DND-41 (cell line): ENCODE measurements around the gene VKORC1.

Experiments used
- ATAC-seq: fragments of 200-7000 bp; cut with Tn5 transposase; 3 replicates; pipeline ENCODE4 v1.9.1; 2021; ENCODE audit warnings: low read depth; ENCODE audit not compliant: insufficient read depth
- DNase-seq: peaks from one replicate; pipeline ENCODE4 v3.0.0-alpha.2; 2020
- H2AFZ ChIP-seq: 2 replicates; pipeline ENCODE4 v1.6.0; 2012; ENCODE audit warnings: low read depth, low read length
- H3K27ac ChIP-seq: 2 replicates; pipeline ENCODE4 v1.5.1; 2012; ENCODE audit warnings: low read length, inconsistent platforms
- H3K27me3 ChIP-seq: fragments of 200-600 bp; sonication (generic); 2 replicates; pipeline ENCODE4 v1.6.0; 2012; ENCODE audit warnings: low read length, mild to moderate bottlenecking, inconsistent platforms; ENCODE audit not compliant: insufficient read depth, poor library complexity
- H3K36me3 ChIP-seq: 2 replicates; pipeline ENCODE4 v1.5.1; 2012; ENCODE audit warnings: low read length, inconsistent platforms; ENCODE audit not compliant: insufficient read depth
- H3K4me1 ChIP-seq: 2 replicates; pipeline ENCODE4 v1.5.1; 2012; ENCODE audit warnings: mild to moderate bottlenecking, low read length; ENCODE audit not compliant: insufficient read depth
- H3K4me2 ChIP-seq: 2 replicates; pipeline ENCODE4 v1.6.0; 2012; ENCODE audit warnings: mild to moderate bottlenecking, moderate library complexity, low read length, inconsistent platforms; ENCODE audit not compliant: insufficient read depth
- H3K4me3 ChIP-seq, 2 experiments: fragments of 200-600 bp in 1 of 2; shearing (Covaris generic) in 1 of 2; 2 replicates each; pipeline ENCODE4 v1.5.1; 2012 to 2016; ENCODE audit warnings: inconsistent platforms in 2 of 2, low read length in 2 of 2, mild to moderate bottlenecking in 2 of 2, low read depth in 1 of 2, moderate library complexity in 1 of 2
- H3K79me2 ChIP-seq: 2 replicates; pipeline ENCODE4 v1.6.0; 2012; ENCODE audit warnings: low read length, inconsistent platforms; ENCODE audit not compliant: insufficient read depth
- H3K9ac ChIP-seq: 2 replicates; pipeline ENCODE4 v1.6.0; 2012; ENCODE audit warnings: low read depth, mild to moderate bottlenecking, inconsistent platforms, low read length, moderate library complexity
- H3K9me3 ChIP-seq: 2 replicates; pipeline ENCODE4 v1.5.1; 2012; ENCODE audit warnings: low read length, moderate library complexity, mild to moderate bottlenecking, inconsistent platforms; ENCODE audit not compliant: insufficient read depth, severe bottlenecking
- H4K20me1 ChIP-seq: 2 replicates; pipeline ENCODE4 v1.6.0; 2012; ENCODE audit warnings: low read length; ENCODE audit not compliant: insufficient read depth
- CTCF ChIP-seq: IDR thresholded peaks from 2 replicates; pipeline ENCODE4 v1.5.1; 2012; ENCODE audit warnings: borderline replicate concordance, low read length, moderate library complexity, mild to moderate bottlenecking; ENCODE audit not compliant: poor library complexity, severe bottlenecking; ENCODE audit errors: extremely low read depth
- EZH2 ChIP-seq: IDR thresholded peaks from 3 replicates; pipeline ENCODE4 v1.6.1; 2012; ENCODE audit warnings: borderline replicate concordance, low read depth, mild to moderate bottlenecking, moderate library complexity, low read length, inconsistent platforms; ENCODE audit not compliant: severe bottlenecking

VKORC1 gene

GRCh38 chr16:31050280-31051030, 44.1 kb downstream of the VKORC1 start:
- DNase-seq (no peak), ATAC-seq (no peak)
- H3K4me3 ChIP-seq, result no peak overlapping the region
- H3K9me3 ChIP-seq, result no peaks in the 10 kb centered on the region
- H3K27me3 ChIP-seq, result no peaks in the 10 kb centered on the region
- no peaks in the 10 kb centered on the region for H3K36me3 ChIP-seq
- TF ChIP-seq CTCF (no peak), EZH2 (no peak)
- no peaks in the 10 kb centered on the region for H3K79me2 ChIP-seq
- no peak overlapping the region for H3K4me2 ChIP-seq
- H4K20me1 ChIP-seq, result no peaks in the 10 kb centered on the region
- no peak overlapping the region for H3K27ac ChIP-seq
- H3K4me1 ChIP-seq, result no peaks in the 10 kb centered on the region
- H3K9ac ChIP-seq, result no peak overlapping the region
- H2AFZ ChIP-seq, result no peak overlapping the region

- no peak for ATAC-seq
- peaks cover 24% of the 10 kb centered on the region for H3K36me3 ChIP-seq
- no peak overlapping the region for H3K4me2 ChIP-seq
- H4K20me1 ChIP-seq, result no peaks in the 10 kb centered on the region
- no peak overlapping the region for H2AFZ ChIP-seq
- H3K9me3 ChIP-seq, result no peaks in the 10 kb centered on the region
- DNase-seq, result no peak
- no peak overlapping the region for H3K4me3 ChIP-seq
- TF ChIP-seq EZH2 (no peak), CTCF (no peak)
- H3K27me3 ChIP-seq, result no peaks in the 10 kb centered on the region
- no peaks in the 10 kb centered on the region for H3K4me1 ChIP-seq
- no peaks in the 10 kb centered on the region for H3K79me2 ChIP-seq
- H3K27ac ChIP-seq, result no peak overlapping the region
- H3K9ac ChIP-seq, result no peak overlapping the region
Measured at GRCh38 chr16:31043898-31044481, 50.6 kb downstream of the VKORC1 start.

GRCh38 chr16:31043352-31043751, 51.2 kb downstream of the VKORC1 start:
- H3K27ac ChIP-seq, result no peak overlapping the region
- H2AFZ ChIP-seq, result no peak overlapping the region
- no peaks in the 10 kb centered on the region for H3K79me2 ChIP-seq
- H3K4me1 ChIP-seq, result no peaks in the 10 kb centered on the region
- no peak for ATAC-seq
- H4K20me1 ChIP-seq, result no peaks in the 10 kb centered on the region
- H3K4me2 ChIP-seq, result no peak overlapping the region
- H3K36me3 ChIP-seq, result peaks cover 26% of the 10 kb centered on the region
- no peaks in the 10 kb centered on the region for H3K9me3 ChIP-seq
- H3K4me3 ChIP-seq, result no peak overlapping the region
- no peak for DNase-seq
- TF ChIP-seq CTCF (no peak), EZH2 (no peak)
- H3K9ac ChIP-seq, result no peak overlapping the region
- H3K27me3 ChIP-seq, result no peaks in the 10 kb centered on the region
